H1 (cell line): Measurements from ENCODE around the gene RAB3IL1. TPM values are rescaled to one million over a fixed set of nuclear protein-coding genes. Genes with fewer than 3 reads are reported as not detected.

Source experiments
- CHD2 ChIP-seq: IDR thresholded peaks from 2 replicates; pipeline ENCODE4 v1.6.1; 2012; ENCODE audit warnings: low read length, improper control_type of control experiment
- CTBP2 ChIP-seq: IDR thresholded peaks from 2 replicates; pipeline ENCODE4 v1.7.0; 2011; ENCODE audit warnings: borderline replicate concordance, mild to moderate bottlenecking, moderate library complexity, mixed read lengths, low read length; ENCODE audit not compliant: insufficient read depth, insufficient read length
- KDM5A ChIP-seq: fragments of 200-600 bp; IDR thresholded peaks from 2 replicates; pipeline ENCODE4 v1.7.1; 2012; ENCODE audit warnings: mild to moderate bottlenecking, low read length, inconsistent platforms, mixed read lengths
- POLR2A ChIP-seq, 2 experiments: IDR thresholded peaks; 1 replicate in 1 of 2; 2 replicates in 1 of 2; pipeline ENCODE4 v1.6.1; 2011; ENCODE audit warnings: low read depth in 2 of 2, low read length in 2 of 2, mild to moderate bottlenecking in 2 of 2; ENCODE audit errors: control extremely low read depth in 1 of 2
- SIRT6 ChIP-seq: IDR thresholded peaks from one replicate; pipeline ENCODE4 v1.7.1; 2012; ENCODE audit warnings: low read length, inconsistent platforms
- SP1 ChIP-seq: IDR thresholded peaks from 2 replicates; pipeline ENCODE4 v1.6.1; 2011; ENCODE audit warnings: low read depth, low read length
- SRF ChIP-seq: IDR thresholded peaks from 2 replicates; pipeline ENCODE4 v1.6.1; 2011; ENCODE audit warnings: mild to moderate bottlenecking, low read depth, low read length, moderate library complexity
- SUZ12 ChIP-seq: fragments of 200-600 bp; sonication (generic); IDR thresholded peaks from 2 replicates; pipeline ENCODE4 v1.6.1; 2012; ENCODE audit warnings: mild to moderate bottlenecking, inconsistent platforms, low read length, moderate library complexity, mixed read lengths
- TBP ChIP-seq: IDR thresholded peaks from 2 replicates; pipeline ENCODE4 v1.6.1; 2011; ENCODE audit warnings: low read depth, low read length, improper control_type of control experiment
- YY1 ChIP-seq: IDR thresholded peaks from 2 replicates; pipeline ENCODE4 v1.6.1; 2011; ENCODE audit warnings: low read depth, mild to moderate bottlenecking, low read length
- polyA plus RNA-seq, 7 experiments: library from polyadenylated mRNA; depleted of rRNA in 3 of 7; stranded (reverse) in 5 of 7; unstranded in 2 of 7; fragments of >200 nt in 5 of 7; fragments of 200-250 nt in 2 of 7; gene quantifications; 1 replicate in 5 of 7; 2 replicates in 1 of 7; 4 replicates in 1 of 7; pipeline versions ENCODE4 v1.2.1 to v1.2.3, GENCODE V29; 2011 to 2013; ENCODE audit warnings: missing spikeins in 2 of 7, mixed read lengths in 2 of 7
- total RNA-seq: library from RNA; stranded (reverse); fragmentation: NEBNext Ultra II Directional; extraction: Animal tissue kit (Norgen Biotek cat#: 25700); gene quantifications from 2 replicates; pipeline ENCODE4 v1.2.1, GENCODE V29; 2021
- TF ChIP-seq, protein P1 (sequence below): fragments of 300-600 bp; sonication (generic); IDR thresholded peaks from 2 replicates; pipeline ENCODE4 v1.7.1; 2012; ENCODE audit warnings: low read length, moderate library complexity, mild to moderate bottlenecking, inconsistent platforms; ENCODE audit not compliant: insufficient replicate concordance
- TF ChIP-seq, protein P2 (sequence below): IDR thresholded peaks from 2 replicates; pipeline ENCODE4 v1.6.1; 2012; ENCODE audit warnings: low read length, inconsistent platforms

The RAB3IL1 gene
- total and polyA plus RNA-seq, 2 of the 8 experiments (the other 6 are each of a cell fraction or from before 2014, with no cell fraction given), result 6.8 to 7.9 TPM

DNA sequence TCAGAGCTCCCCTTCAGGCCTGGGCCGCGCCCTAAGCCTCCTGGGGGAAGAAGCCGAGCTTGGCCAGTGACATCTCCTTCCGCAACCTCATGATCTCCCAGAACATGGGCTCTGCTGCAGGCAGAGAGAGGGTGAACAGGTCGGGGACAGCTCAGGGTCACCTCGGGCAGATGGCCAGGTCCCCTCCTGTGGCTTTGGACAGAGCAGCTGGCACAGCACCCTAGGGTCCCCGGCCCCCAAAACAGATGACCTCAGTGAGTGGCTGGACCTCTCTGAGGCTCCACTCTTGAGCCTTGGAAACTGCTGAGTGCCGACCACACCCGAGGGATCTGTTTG is 19.2 kb downstream of the RAB3IL1 start (continued):
- TF ChIP-seq, protein P1, sequence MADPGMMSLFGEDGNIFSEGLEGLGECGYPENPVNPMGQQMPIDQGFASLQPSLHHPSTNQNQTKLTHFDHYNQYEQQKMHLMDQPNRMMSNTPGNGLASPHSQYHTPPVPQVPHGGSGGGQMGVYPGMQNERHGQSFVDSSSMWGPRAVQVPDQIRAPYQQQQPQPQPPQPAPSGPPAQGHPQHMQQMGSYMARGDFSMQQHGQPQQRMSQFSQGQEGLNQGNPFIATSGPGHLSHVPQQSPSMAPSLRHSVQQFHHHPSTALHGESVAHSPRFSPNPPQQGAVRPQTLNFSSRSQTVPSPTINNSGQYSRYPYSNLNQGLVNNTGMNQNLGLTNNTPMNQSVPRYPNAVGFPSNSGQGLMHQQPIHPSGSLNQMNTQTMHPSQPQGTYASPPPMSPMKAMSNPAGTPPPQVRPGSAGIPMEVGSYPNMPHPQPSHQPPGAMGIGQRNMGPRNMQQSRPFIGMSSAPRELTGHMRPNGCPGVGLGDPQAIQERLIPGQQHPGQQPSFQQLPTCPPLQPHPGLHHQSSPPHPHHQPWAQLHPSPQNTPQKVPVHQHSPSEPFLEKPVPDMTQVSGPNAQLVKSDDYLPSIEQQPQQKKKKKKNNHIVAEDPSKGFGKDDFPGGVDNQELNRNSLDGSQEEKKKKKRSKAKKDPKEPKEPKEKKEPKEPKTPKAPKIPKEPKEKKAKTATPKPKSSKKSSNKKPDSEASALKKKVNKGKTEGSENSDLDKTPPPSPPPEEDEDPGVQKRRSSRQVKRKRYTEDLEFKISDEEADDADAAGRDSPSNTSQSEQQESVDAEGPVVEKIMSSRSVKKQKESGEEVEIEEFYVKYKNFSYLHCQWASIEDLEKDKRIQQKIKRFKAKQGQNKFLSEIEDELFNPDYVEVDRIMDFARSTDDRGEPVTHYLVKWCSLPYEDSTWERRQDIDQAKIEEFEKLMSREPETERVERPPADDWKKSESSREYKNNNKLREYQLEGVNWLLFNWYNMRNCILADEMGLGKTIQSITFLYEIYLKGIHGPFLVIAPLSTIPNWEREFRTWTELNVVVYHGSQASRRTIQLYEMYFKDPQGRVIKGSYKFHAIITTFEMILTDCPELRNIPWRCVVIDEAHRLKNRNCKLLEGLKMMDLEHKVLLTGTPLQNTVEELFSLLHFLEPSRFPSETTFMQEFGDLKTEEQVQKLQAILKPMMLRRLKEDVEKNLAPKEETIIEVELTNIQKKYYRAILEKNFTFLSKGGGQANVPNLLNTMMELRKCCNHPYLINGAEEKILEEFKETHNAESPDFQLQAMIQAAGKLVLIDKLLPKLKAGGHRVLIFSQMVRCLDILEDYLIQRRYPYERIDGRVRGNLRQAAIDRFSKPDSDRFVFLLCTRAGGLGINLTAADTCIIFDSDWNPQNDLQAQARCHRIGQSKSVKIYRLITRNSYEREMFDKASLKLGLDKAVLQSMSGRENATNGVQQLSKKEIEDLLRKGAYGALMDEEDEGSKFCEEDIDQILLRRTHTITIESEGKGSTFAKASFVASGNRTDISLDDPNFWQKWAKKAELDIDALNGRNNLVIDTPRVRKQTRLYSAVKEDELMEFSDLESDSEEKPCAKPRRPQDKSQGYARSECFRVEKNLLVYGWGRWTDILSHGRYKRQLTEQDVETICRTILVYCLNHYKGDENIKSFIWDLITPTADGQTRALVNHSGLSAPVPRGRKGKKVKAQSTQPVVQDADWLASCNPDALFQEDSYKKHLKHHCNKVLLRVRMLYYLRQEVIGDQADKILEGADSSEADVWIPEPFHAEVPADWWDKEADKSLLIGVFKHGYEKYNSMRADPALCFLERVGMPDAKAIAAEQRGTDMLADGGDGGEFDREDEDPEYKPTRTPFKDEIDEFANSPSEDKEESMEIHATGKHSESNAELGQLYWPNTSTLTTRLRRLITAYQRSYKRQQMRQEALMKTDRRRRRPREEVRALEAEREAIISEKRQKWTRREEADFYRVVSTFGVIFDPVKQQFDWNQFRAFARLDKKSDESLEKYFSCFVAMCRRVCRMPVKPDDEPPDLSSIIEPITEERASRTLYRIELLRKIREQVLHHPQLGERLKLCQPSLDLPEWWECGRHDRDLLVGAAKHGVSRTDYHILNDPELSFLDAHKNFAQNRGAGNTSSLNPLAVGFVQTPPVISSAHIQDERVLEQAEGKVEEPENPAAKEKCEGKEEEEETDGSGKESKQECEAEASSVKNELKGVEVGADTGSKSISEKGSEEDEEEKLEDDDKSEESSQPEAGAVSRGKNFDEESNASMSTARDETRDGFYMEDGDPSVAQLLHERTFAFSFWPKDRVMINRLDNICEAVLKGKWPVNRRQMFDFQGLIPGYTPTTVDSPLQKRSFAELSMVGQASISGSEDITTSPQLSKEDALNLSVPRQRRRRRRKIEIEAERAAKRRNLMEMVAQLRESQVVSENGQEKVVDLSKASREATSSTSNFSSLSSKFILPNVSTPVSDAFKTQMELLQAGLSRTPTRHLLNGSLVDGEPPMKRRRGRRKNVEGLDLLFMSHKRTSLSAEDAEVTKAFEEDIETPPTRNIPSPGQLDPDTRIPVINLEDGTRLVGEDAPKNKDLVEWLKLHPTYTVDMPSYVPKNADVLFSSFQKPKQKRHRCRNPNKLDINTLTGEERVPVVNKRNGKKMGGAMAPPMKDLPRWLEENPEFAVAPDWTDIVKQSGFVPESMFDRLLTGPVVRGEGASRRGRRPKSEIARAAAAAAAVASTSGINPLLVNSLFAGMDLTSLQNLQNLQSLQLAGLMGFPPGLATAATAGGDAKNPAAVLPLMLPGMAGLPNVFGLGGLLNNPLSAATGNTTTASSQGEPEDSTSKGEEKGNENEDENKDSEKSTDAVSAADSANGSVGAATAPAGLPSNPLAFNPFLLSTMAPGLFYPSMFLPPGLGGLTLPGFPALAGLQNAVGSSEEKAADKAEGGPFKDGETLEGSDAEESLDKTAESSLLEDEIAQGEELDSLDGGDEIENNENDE, result no peak
- no peak for TF ChIP-seq SRF
- no peak for TF ChIP-seq SIRT6
- TF ChIP-seq POLR2A (IDR thresholded peaks at IDR 0.05; ENCODE audit: control extremely low read depth in 1 of 2, low read depth in 2 of 2, low read length in 2 of 2), result no peak
- no peak for TF ChIP-seq SP1
- TF ChIP-seq CTBP2, result no peak
- no peak for TF ChIP-seq SUZ12
- TF ChIP-seq CHD2, result no peak
- TF ChIP-seq KDM5A, result no peak
- no peak for TF ChIP-seq TBP
- TF ChIP-seq, protein P2, sequence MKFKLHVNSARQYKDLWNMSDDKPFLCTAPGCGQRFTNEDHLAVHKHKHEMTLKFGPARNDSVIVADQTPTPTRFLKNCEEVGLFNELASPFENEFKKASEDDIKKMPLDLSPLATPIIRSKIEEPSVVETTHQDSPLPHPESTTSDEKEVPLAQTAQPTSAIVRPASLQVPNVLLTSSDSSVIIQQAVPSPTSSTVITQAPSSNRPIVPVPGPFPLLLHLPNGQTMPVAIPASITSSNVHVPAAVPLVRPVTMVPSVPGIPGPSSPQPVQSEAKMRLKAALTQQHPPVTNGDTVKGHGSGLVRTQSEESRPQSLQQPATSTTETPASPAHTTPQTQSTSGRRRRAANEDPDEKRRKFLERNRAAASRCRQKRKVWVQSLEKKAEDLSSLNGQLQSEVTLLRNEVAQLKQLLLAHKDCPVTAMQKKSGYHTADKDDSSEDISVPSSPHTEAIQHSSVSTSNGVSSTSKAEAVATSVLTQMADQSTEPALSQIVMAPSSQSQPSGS, result no peak
- no peak for TF ChIP-seq YY1
